ENCODE results near the gene SBF2.

The SBF2 gene

DNA sequence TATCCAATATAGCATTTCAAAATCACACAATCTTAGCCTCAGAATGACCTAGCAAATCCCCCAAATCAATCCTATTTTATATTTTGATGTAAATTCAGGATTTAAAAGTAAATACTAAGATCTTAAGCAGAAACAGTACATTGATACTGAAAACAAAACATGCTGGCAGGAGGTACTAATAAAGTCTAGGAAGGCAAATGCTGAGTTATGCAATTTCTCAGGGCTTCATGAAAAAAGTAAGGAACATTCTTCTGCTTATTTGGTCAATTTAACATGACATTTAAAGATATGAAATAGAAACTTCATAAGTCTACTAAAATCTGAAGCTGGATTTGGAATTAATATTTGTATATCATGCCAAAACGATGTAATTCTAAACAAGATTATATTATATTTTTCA is 476.8 kb downstream of the SBF2 start:
- TF ChIP-seq POLR2A (IDR thresholded peaks at IDR 0.05; ENCODE audit: low read depth, low read length) (no peak), TAF1 (IDR thresholded peaks at IDR 0.05; ENCODE audit: borderline replicate concordance, low read depth, low read length) (no peak), POLR2AphosphoS5 (IDR thresholded peaks at IDR 0.05; ENCODE audit: low read depth, low read length) (no peak)
- DNase-seq (ENCODE audit: insufficient read length) (no peak), FAIRE-seq (no peak)

DNA sequence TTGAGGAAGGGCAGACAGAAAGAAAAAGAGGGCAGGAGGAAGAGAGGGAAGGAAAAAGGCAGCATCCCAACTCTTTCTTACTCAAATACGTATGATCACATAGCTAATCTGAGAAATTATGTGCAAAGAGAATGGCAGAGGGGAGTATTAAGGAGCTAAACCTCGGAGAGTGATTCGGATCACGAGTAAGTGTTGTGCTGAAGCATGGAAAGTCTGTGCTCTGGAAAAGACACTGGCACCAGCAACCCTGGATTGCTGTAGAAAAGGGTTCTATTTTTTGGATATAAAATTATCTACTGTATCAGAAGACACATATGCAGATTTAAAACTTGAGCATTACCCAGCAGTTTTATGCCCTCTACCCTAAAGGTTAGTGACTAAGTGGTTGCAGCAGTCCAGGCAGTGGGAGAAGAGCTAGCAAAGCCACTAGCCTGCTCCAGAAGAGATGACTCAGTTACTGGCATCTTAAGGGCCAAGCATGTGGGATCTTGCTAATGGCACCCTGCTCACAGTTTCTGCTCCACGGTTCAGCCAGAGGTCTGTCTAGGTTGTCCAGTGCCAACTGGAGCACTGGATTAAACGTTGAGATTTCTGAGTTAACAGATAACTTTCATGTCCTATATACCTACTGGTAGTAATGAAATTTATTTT is 478.4 kb downstream of the SBF2 start:
- peak; percentile 58 for FAIRE-seq
- DNase-seq (ENCODE audit: insufficient read length) = no peak
- TF ChIP-seq TAF1 (IDR thresholded peaks at IDR 0.05; ENCODE audit: borderline replicate concordance, low read depth, low read length) (no peak), POLR2A (IDR thresholded peaks at IDR 0.05; ENCODE audit: low read depth, low read length) (no peak), POLR2AphosphoS5 (IDR thresholded peaks at IDR 0.05; ENCODE audit: low read depth, low read length) (no peak)

DNA sequence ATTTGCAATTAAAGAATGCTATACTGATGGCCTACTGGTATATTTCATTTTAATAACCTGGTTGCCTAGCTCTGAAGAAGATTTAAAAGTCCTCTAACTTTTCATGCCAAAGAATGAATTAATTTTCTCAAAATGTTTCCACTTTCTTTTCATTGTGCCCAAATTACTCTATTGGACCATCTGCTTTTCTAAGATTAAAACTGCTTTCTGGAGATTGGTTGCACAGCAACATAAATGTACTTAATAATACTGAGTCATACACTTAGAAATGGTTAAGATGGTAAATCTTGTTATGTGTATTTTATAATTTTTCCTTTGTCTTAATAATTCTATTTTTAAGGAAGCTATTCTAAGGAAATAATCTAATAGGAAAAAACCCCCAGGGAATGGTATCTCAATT is 479.9 kb downstream of the SBF2 start:
- no peak for DNase-seq (ENCODE audit: insufficient read length)
- FAIRE-seq = no peak
- TF ChIP-seq POLR2A (IDR thresholded peaks at IDR 0.05; ENCODE audit: low read depth, low read length) = no peak
- no peak for TF ChIP-seq TAF1 (IDR thresholded peaks at IDR 0.05; ENCODE audit: borderline replicate concordance, low read depth, low read length)
- TF ChIP-seq POLR2AphosphoS5 (IDR thresholded peaks at IDR 0.05; ENCODE audit: low read depth, low read length) = no peak

DNA sequence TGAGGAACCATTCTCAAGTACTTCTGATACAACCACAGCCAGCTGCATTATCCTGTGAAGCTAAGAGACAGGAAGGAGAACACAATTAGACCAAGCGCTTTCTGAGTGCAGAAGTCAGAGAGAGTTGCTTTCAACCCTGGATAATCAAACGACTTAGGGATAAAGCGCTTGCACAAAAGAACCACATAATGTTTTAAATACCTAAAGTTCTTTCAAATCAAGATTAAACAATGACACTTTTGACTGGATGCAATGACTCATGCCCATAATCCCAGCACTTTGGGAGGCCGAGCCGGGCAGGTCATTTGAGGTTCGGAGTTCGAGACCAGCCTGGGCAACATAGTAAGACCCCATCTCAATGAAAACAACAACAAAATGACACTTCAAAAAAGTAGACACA is 485.1 kb downstream of the SBF2 start:
- DNase-seq (ENCODE audit: insufficient read length) (no peak), FAIRE-seq (no peak)
- TF ChIP-seq POLR2A (IDR thresholded peaks at IDR 0.05; ENCODE audit: low read depth, low read length) = no peak
- no peak for TF ChIP-seq TAF1 (IDR thresholded peaks at IDR 0.05; ENCODE audit: borderline replicate concordance, low read depth, low read length)
- TF ChIP-seq POLR2AphosphoS5 (IDR thresholded peaks at IDR 0.05; ENCODE audit: low read depth, low read length) = no peak

DNA sequence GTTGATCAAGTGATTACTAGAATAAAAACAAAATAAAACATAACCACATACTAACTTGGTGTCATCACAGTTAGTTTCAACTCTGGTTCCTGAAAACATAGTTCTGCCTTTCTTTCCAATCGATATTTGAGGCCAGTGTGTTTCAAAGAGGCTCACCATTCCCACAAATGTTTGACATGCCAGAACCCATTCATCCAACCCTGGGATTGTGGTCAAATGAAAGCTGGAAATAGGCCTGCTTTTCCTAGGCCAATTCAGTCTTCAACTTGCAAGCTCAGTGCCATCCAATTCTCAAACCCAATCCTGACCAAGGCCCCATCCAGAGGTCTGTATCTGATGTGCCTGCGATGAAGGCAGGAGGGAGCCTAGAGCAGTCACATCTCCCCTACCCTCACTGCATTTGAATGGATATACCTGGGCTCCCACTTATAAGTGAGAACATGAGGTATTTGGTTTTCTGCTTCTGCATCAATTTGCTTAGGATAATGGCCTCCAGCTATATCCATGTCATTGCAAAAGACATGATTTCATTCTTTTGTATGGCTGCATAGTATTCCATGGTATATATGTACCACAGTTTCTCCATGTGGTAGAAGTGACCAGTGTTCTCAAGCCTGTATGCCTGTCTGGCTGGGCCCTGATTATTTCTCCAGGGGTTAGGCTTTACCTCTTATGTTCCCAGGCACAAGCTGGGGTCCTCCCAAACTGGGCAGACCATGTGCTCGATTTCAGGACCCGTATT is 486.9 kb downstream of the SBF2 start:
- DNase-seq (ENCODE audit: insufficient read length) (no peak), FAIRE-seq (no peak)
- no peak for TF ChIP-seq TAF1 (IDR thresholded peaks at IDR 0.05; ENCODE audit: borderline replicate concordance, low read depth, low read length)
- no peak for TF ChIP-seq POLR2AphosphoS5 (IDR thresholded peaks at IDR 0.05; ENCODE audit: low read depth, low read length)
- no peak for TF ChIP-seq POLR2A (IDR thresholded peaks at IDR 0.05; ENCODE audit: low read depth, low read length)

DNA sequence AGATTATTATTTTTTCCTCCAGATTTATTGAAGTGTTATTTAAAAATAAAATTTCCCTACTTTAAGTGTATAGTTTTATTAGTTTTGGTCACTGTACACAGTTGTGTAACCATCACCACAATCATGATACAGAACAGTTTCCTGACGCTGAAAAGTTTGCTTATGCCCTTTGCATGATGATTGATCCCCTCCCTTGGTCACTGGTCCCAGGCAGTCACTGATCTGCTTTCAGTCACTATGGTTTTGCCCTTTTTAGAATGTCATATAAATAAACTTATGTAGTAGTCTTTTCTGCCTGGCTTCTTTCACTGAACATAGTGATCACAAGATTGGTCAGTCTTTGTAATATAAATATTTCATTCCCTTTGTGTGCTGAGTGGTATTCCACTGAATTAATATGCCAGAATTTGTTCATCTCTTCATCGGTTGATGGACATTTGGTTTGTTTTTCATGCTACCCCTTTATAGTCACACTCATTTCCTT is 489.6 kb downstream of the SBF2 start:
- DNase-seq (ENCODE audit: insufficient read length) (no peak), FAIRE-seq (no peak)
- no peak for TF ChIP-seq TAF1 (IDR thresholded peaks at IDR 0.05; ENCODE audit: borderline replicate concordance, low read depth, low read length)
- TF ChIP-seq POLR2AphosphoS5 (IDR thresholded peaks at IDR 0.05; ENCODE audit: low read depth, low read length) = no peak

DNA sequence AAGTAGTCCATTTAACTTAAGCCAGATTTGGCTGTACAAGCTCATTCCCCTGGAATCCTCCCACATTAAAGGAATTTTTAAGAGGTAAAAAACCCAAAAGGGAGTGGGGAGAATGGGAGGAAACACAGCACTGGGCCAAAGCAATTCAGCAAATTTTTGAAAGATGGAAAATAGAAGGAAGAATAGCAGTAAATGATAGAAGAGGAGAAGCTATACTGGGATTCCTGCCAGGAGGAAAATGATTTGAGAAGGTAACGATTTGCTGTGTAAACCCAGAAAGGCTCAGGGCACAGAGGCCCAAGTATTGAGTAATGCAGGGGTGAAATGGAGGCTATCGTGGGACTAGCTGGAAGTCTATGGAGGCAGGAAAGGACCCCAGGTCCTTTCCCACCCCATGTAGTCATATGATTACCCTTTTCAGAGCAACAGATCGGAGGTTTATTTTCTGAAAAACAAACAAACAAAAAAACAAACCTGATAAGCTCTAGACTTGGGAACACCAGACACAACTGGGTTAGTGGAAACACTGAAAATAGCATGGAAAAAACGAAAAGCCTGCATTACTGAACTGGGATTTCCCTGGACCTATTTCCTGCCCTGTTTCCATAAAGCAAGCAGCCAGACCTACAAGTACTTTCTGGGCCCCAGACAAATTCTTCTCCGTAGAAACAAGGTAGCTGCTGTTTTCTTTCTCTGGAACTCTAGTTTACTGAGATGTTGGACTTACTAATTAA is 490.2 kb downstream of the SBF2 start:
- TF ChIP-seq POLR2AphosphoS5 (IDR thresholded peaks at IDR 0.05; ENCODE audit: low read depth, low read length) = no peak
- TF ChIP-seq POLR2A (IDR thresholded peaks at IDR 0.05; ENCODE audit: low read depth, low read length) = no peak
- TF ChIP-seq TAF1 (IDR thresholded peaks at IDR 0.05; ENCODE audit: borderline replicate concordance, low read depth, low read length) = no peak
- DNase-seq (ENCODE audit: insufficient read length) (no peak), FAIRE-seq (no peak)

DNA sequence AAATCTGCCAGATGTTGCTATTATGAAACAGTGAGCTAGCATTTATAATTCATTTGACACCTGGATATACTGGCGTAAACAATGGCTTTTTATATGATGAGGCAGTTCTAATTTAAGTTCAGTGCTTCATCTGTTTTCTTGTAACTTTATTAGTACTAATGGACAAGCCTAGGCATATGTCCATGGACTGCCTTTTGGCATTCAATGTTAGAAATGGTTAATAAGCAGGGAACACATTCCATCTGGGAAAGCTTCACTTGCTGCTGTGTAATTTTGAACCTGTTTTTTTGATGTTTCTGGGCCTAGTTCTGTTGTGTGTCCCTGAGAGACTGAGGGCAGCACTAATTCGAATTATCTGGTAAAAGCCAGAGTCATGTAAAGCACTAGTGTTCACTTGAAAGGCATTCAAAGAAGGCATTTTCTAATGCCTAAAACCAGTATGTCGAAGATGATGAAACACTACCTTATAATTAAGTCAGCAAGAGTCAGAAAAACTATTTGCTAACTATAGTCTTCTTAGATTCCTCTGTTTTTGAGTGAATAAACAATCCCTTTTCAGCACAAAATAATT is 491.6 kb downstream of the SBF2 start:
- DNase-seq (ENCODE audit: insufficient read length) (no peak), FAIRE-seq (no peak)
- no peak for TF ChIP-seq POLR2A (IDR thresholded peaks at IDR 0.05; ENCODE audit: low read depth, low read length)
- no peak for TF ChIP-seq POLR2AphosphoS5 (IDR thresholded peaks at IDR 0.05; ENCODE audit: low read depth, low read length)
- TF ChIP-seq TAF1 (IDR thresholded peaks at IDR 0.05; ENCODE audit: borderline replicate concordance, low read depth, low read length) = no peak

DNA sequence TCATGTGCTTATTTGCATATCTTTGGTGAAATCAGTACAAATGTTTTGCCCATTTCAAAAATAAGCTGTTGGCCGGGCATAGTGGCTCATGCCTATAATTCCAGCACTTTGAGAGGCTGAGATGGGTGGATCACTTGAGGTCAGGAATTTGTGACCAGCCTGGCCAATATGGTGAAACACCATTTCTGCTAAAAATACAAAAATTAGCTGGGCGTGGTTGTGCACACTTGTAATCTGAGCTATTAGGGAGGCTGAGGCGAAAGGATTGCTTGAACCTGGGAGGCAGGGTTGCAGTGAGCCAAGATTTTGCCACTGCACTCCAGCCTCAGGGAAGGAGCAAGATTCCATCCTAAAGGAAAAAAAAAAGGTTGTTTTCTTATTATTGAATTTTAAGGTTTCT is 494.1 kb downstream of the SBF2 start:
- DNase-seq (ENCODE audit: insufficient read length) (no peak), FAIRE-seq (no peak)
- TF ChIP-seq POLR2A (IDR thresholded peaks at IDR 0.05; ENCODE audit: low read depth, low read length) (no peak), POLR2AphosphoS5 (IDR thresholded peaks at IDR 0.05; ENCODE audit: low read depth, low read length) (no peak), TAF1 (IDR thresholded peaks at IDR 0.05; ENCODE audit: borderline replicate concordance, low read depth, low read length) (no peak)

DNA sequence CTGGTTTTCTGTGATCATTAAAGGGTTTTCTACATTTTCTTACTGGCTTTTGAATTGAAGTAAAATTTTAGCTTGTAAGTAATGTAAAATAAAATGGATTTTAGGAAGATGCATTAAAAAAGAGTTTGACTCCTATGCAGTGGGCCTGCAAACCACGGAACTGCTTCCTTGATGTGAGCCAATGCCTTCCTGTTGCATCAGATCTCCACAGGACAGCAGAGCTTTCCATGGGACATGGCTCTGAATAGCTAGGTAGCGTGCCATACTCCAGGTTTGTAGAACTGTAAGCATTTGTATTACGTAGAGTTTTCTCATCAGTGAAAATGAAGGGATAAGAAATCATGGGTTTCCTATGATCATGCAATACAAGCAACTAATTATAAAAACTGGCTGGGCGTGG is 496.7 kb downstream of the SBF2 start:
- FAIRE-seq (no peak), DNase-seq (ENCODE audit: insufficient read length) (no peak)
- TF ChIP-seq TAF1 (IDR thresholded peaks at IDR 0.05; ENCODE audit: borderline replicate concordance, low read depth, low read length) = no peak
- no peak for TF ChIP-seq POLR2AphosphoS5 (IDR thresholded peaks at IDR 0.05; ENCODE audit: low read depth, low read length)
- TF ChIP-seq POLR2A (IDR thresholded peaks at IDR 0.05; ENCODE audit: low read depth, low read length) = no peak

DNA sequence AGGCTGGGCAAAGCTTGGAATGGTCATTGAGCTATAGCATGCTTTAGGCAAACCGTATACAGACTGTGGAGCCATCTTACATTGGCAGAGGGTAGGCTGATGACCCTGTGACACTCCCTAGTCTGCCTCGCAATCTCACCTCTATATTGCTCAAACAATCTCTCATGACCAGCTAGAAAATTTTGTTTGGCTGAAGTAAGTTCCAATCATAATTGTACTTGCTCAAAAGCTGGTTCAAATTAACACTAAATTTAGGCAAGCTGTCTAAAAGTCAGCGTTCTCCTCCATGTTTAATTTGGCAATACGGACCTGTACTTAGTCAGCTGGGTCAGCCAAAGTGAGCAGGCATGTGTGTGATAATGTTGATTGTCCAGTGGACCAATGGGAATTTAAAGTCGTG is 497.2 kb downstream of the SBF2 start:
- FAIRE-seq = peak; percentile 72
- TF ChIP-seq POLR2AphosphoS5 (IDR thresholded peaks at IDR 0.05; ENCODE audit: low read depth, low read length) (no peak), POLR2A (IDR thresholded peaks at IDR 0.05; ENCODE audit: low read depth, low read length) (no peak), TAF1 (IDR thresholded peaks at IDR 0.05; ENCODE audit: borderline replicate concordance, low read depth, low read length) (no peak)
- DNase-seq (ENCODE audit: insufficient read length) = no peak

Measured in GM12892 (cell line).